ENCODE data around the gene POLA1.

DNA sequence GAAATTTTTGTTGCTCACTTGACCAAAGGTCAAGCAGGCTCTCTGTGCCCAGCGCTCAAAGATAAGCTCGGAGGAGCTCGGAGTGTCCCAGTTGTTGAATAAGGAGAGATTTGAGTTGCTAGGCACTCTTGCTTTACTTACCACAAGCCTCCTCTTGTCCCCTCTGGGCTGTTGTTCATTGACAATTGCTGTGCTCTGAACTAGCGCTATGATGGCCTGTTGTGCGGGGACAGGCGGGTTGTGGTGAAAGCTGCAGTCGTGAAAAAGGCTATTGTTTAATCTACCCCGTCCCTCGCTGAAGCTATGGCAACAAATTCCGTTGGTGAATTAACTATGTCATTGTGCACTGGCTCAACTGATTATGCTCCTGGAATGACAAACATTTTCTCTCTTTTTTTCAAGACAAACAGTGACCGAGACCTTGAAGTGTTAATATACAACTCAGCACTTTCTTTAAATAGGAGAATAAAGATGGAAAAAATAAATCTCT is 21.0 kb upstream of the POLA1 start:
- TF ChIP-seq, protein P1, sequence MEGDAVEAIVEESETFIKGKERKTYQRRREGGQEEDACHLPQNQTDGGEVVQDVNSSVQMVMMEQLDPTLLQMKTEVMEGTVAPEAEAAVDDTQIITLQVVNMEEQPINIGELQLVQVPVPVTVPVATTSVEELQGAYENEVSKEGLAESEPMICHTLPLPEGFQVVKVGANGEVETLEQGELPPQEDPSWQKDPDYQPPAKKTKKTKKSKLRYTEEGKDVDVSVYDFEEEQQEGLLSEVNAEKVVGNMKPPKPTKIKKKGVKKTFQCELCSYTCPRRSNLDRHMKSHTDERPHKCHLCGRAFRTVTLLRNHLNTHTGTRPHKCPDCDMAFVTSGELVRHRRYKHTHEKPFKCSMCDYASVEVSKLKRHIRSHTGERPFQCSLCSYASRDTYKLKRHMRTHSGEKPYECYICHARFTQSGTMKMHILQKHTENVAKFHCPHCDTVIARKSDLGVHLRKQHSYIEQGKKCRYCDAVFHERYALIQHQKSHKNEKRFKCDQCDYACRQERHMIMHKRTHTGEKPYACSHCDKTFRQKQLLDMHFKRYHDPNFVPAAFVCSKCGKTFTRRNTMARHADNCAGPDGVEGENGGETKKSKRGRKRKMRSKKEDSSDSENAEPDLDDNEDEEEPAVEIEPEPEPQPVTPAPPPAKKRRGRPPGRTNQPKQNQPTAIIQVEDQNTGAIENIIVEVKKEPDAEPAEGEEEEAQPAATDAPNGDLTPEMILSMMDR (IDR thresholded peaks at IDR 0.05; ENCODE audit: low read length): no peak
- no peak for TF ChIP-seq EZH2 (optimal IDR thresholded peaks at IDR 0.05; ENCODE audit: low read depth, low read length)

Measured in MM.1S (cell line).